SK-N-SH (cell line): ENCODE data around the gene NRP2.

Source experiments
- CTCF ChIP-seq: fragments of 200-600 bp; sonication (generic); IDR thresholded peaks from 2 replicates; pipeline ENCODE4 v1.6.1; 2017; ENCODE audit warnings: antibody characterized with exemption, mild to moderate bottlenecking, moderate library complexity
- EP300 ChIP-seq, 2 experiments: IDR thresholded peaks; 2 replicates each; pipeline versions ENCODE4 v1.4.0 to v1.6.1; 2012; ENCODE audit warnings: borderline replicate concordance in 1 of 2, low read depth in 1 of 2, low read length in 1 of 2
- EZH2phosphoT487 ChIP-seq: fragments of 200-600 bp; sonication (generic); IDR thresholded peaks from 2 replicates; pipeline ENCODE4 v1.6.1; 2017; ENCODE audit warnings: low read depth, mixed run types, mild to moderate bottlenecking, antibody characterized with exemption, moderate library complexity, borderline replicate concordance
- GATA2 ChIP-seq: sonication (generic); formaldehyde crosslinking; IDR thresholded peaks from 2 replicates; pipeline ENCODE4 v1.5.0; 2020; ENCODE audit warnings: mild to moderate bottlenecking, missing genetic modification reagents
- IRF3 ChIP-seq: fragments of 150-350 bp; IDR thresholded peaks from 2 replicates; pipeline ENCODE4 v1.6.1; 2016; ENCODE audit warnings: mild to moderate bottlenecking, low read depth, low read length
- MAX ChIP-seq: IDR thresholded peaks from 2 replicates; pipeline ENCODE4 v1.4.0; 2012; ENCODE audit warnings: low read depth
- MXI1 ChIP-seq: IDR thresholded peaks from 2 replicates; pipeline ENCODE4 v1.6.1; 2012; ENCODE audit warnings: mild to moderate bottlenecking, low read depth, low read length, improper control_type of control experiment
- NFIC ChIP-seq: IDR thresholded peaks from 2 replicates; pipeline ENCODE4 v1.4.0; 2012; ENCODE audit warnings: borderline replicate concordance
- POLR2AphosphoS5 ChIP-seq: IDR thresholded peaks from 2 replicates; pipeline ENCODE4 v1.6.1; 2012; ENCODE audit warnings: low read depth, low read length
- REST ChIP-seq: IDR thresholded peaks from 2 replicates; pipeline ENCODE4 v1.6.1; 2012; ENCODE audit warnings: mild to moderate bottlenecking, low read depth, low read length, moderate library complexity
- TAF1 ChIP-seq: IDR thresholded peaks from 2 replicates; pipeline ENCODE4 v1.6.1; 2012; ENCODE audit warnings: low read depth, mild to moderate bottlenecking, low read length, moderate library complexity, borderline replicate concordance
- USF1 ChIP-seq: IDR thresholded peaks from 2 replicates; pipeline ENCODE4 v1.4.0; 2012; ENCODE audit warnings: low read depth, borderline replicate concordance
- USF2 ChIP-seq: fragments of 150-350 bp; IDR thresholded peaks from 2 replicates; pipeline ENCODE4 v1.6.1; 2017; ENCODE audit warnings: antibody characterized with exemption, low read length, low read depth, borderline replicate concordance
- YY1 ChIP-seq: IDR thresholded peaks from 2 replicates; pipeline ENCODE4 v1.4.0; 2012; ENCODE audit warnings: low read depth, mild to moderate bottlenecking

GRCh38 chr2:205837663-205838062, 155.4 kb downstream of the NRP2 start:
- TF ChIP-seq CTCF (no peak), MXI1 (no peak), EZH2phosphoT487 (no peak), MAX (no peak), NFIC (no peak), POLR2AphosphoS5 (no peak), USF1 (no peak), EP300 (IDR thresholded peaks at IDR 0.05; ENCODE audit: borderline replicate concordance in 1 of 2, low read depth in 1 of 2, low read length in 1 of 2) (no peak), GATA2 (CRISPR knock-in tag) (no peak), IRF3 (no peak), USF2 (no peak), REST (no peak), TAF1 (no peak), YY1 (no peak)
